Adrenal gland (tissue), 5 donors: Measurements from ENCODE around the gene SZT2.

Experiments used
- POLR2A ChIP-seq, 2 donors: fragments of 450-650 bp; IDR thresholded peaks; one replicate each; pipeline ENCODE4 v1.6.1; 2017; ENCODE audit warnings: antibody characterized with exemption in 2 of 2, mild to moderate bottlenecking in 2 of 2, moderate library complexity in 1 of 2
- TF ChIP-seq, protein P1 (sequence below), 6 experiments: fragments of 450-650 bp in 4 of 6; fragments of 200-600 bp in 2 of 6; sonication (generic) in 1 of 6; IDR thresholded peaks; 1 replicate in 5 of 6; 2 replicates in 1 of 6; pipeline versions ENCODE4 v1.5.1 to v1.8.0; 2016 to 2021; ENCODE audit warnings: antibody characterized with exemption in 6 of 6, mild to moderate bottlenecking in 2 of 6, moderate library complexity in 1 of 6
- donor health status: DM: no; HTN: no; CAD: no.

DNA sequence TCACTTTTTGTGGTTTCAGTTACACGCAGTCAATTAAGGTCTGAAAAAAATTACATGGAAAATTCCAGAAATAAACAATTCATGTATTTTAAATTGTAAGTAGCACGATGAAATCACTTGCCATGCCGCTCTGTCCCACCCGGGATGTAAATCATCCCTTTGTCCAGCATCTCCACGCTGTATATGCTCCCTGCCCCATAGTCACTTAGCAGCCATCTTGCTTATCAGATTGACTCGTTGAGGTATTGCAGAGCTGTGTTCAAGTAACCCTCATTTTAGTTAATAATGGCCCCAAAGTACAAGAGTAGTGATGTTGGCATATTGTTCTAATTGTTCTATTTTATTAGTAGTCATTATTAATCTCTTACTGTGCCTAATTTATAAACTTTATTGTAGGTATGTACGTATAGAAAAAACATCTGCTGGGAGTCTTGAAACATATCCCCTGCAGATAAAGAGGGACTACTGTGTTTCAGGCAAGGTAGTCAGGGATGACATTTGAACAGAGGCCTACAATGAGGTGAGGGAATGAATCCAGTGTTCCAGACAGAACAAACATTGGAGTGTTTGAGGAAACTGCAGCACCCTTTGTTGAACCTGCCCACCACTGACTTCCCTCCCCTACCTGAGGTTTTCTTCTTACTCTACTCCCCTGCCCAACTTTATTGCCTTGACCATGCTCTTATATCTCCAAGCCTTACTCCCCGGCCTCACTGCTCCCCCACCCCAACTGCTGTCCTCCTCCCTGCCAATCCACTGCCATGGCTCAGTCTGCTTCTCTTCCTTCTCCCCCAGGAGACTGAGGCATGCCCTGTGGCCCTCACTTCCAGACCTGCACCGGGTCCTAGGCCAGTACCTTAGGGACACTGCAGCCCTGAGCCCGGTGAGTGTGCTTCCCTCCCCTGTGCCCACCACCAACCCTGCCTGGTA, 38.0 kb upstream of the SZT2 start:
- TF ChIP-seq, protein P1, sequence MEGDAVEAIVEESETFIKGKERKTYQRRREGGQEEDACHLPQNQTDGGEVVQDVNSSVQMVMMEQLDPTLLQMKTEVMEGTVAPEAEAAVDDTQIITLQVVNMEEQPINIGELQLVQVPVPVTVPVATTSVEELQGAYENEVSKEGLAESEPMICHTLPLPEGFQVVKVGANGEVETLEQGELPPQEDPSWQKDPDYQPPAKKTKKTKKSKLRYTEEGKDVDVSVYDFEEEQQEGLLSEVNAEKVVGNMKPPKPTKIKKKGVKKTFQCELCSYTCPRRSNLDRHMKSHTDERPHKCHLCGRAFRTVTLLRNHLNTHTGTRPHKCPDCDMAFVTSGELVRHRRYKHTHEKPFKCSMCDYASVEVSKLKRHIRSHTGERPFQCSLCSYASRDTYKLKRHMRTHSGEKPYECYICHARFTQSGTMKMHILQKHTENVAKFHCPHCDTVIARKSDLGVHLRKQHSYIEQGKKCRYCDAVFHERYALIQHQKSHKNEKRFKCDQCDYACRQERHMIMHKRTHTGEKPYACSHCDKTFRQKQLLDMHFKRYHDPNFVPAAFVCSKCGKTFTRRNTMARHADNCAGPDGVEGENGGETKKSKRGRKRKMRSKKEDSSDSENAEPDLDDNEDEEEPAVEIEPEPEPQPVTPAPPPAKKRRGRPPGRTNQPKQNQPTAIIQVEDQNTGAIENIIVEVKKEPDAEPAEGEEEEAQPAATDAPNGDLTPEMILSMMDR (IDR thresholded peaks at IDR 0.05) = no peak
- no peak for TF ChIP-seq POLR2A (IDR thresholded peaks at IDR 0.05)
